GM23338 (cell line): ENCODE results near the gene NBAS. TPM values are rescaled to one million over a fixed set of nuclear protein-coding genes. Genes with fewer than 3 reads are reported as not detected.

Source experiments
- ATAC-seq: fragments of 200-7000 bp; cut with Tn5 transposase; 3 replicates; pipeline ENCODE4 v1.9.1; 2020
- DNase-seq: peaks from one replicate; pipeline ENCODE4 v3.0.0-alpha.2; 2015; ENCODE audit warnings: low spot score
- H2AFZ ChIP-seq: fragments of 200-600 bp; sonication (generic); 2 replicates; pipeline ENCODE4 v1.8.0; 2016; ENCODE audit warnings: antibody characterized with exemption, mild to moderate bottlenecking, moderate library complexity
- H3F3A ChIP-seq: fragments of 200-600 bp; sonication (generic); replicated peaks from 2 replicates; pipeline ENCODE4 v1.8.0; 2017; ENCODE audit warnings: antibody characterized with exemption, mixed run types, low read depth
- H3K27ac ChIP-seq: fragments of 200-600 bp; sonication (generic); 2 replicates; pipeline ENCODE4 v1.6.1; 2016; ENCODE audit warnings: low read depth
- H3K27me3 ChIP-seq: fragments of 200-600 bp; sonication (generic); 2 replicates; pipeline ENCODE4 v1.8.0; 2016; ENCODE audit warnings: mild to moderate bottlenecking, mixed run types, moderate library complexity; ENCODE audit not compliant: insufficient read depth
- H3K36me3 ChIP-seq: fragments of 200-600 bp; sonication (generic); 2 replicates; pipeline ENCODE4 v1.8.0; 2016; ENCODE audit warnings: mild to moderate bottlenecking; ENCODE audit not compliant: insufficient read depth
- H3K4me1 ChIP-seq: fragments of 200-600 bp; sonication (generic); 2 replicates; pipeline ENCODE4 v1.8.0; 2016; ENCODE audit warnings: mild to moderate bottlenecking, moderate library complexity; ENCODE audit not compliant: insufficient read depth
- H3K4me2 ChIP-seq: fragments of 200-600 bp; sonication (generic); 2 replicates; pipeline ENCODE4 v1.7.1; 2017; ENCODE audit warnings: mixed run types
- H3K4me3 ChIP-seq: fragments of 200-600 bp; sonication (generic); 2 replicates; pipeline ENCODE4 v1.6.1; 2016; ENCODE audit warnings: mixed run types
- H3K79me2 ChIP-seq: fragments of 200-600 bp; sonication (generic); replicated peaks from 2 replicates; pipeline ENCODE4 v1.8.0; 2017; ENCODE audit warnings: mild to moderate bottlenecking; ENCODE audit not compliant: insufficient read depth
- H3K9me2 ChIP-seq: fragments of 200-600 bp; sonication (generic); 2 replicates; pipeline ENCODE4 v1.8.0; 2017; ENCODE audit not compliant: insufficient read depth
- H4K20me1 ChIP-seq: fragments of 200-600 bp; sonication (generic); replicated peaks from 2 replicates; pipeline ENCODE4 v1.8.0; 2017; ENCODE audit warnings: mild to moderate bottlenecking; ENCODE audit not compliant: insufficient read depth
- H3K27ac Mint-ChIP-seq: 2 replicates; pipeline ENCODE4 v1.8.0; 2020; ENCODE audit warnings: inconsistent platforms, mild to moderate bottlenecking, moderate library complexity, mixed read lengths
- H3K27me3 Mint-ChIP-seq: 3 replicates; pipeline ENCODE4 v1.8.0; 2022; ENCODE audit warnings: low read depth, mild to moderate bottlenecking, moderate library complexity, mixed read lengths, inconsistent platforms; ENCODE audit not compliant: insufficient read depth, poor library complexity
- H3K36me3 Mint-ChIP-seq: 3 replicates; pipeline ENCODE4 v1.8.0; 2021; ENCODE audit warnings: low read depth, mild to moderate bottlenecking, inconsistent platforms, moderate library complexity, mixed read lengths
- H3K4me1 Mint-ChIP-seq: 3 replicates; pipeline ENCODE4 v1.8.0; 2020; ENCODE audit warnings: mild to moderate bottlenecking, inconsistent platforms, mixed read lengths
- H3K4me3 Mint-ChIP-seq: 3 replicates; pipeline ENCODE4 v1.8.0; 2021; ENCODE audit warnings: moderate library complexity, mild to moderate bottlenecking, inconsistent platforms, mixed read lengths
- H3K9me3 Mint-ChIP-seq: 3 replicates; pipeline ENCODE4 v1.8.0; 2020; ENCODE audit warnings: moderate library complexity, mild to moderate bottlenecking, inconsistent platforms, mixed read lengths
- CREB1 ChIP-seq: fragments of 250-450 bp; sonication (Bioruptor Pico); IDR thresholded peaks from 2 replicates; pipeline ENCODE4 v1.5.0; 2020; ENCODE audit warnings: low read depth, mild to moderate bottlenecking, moderate library complexity
- NANOG ChIP-seq: IDR thresholded peaks from 2 replicates; pipeline ENCODE4 v1.6.1; 2016; ENCODE audit warnings: antibody characterized with exemption, borderline replicate concordance
- ZNF114 ChIP-seq: fragments of 250-450 bp; sonication (Bioruptor Pico); IDR thresholded peaks from 2 replicates; pipeline ENCODE4 v1.5.0; 2020; ENCODE audit warnings: mild to moderate bottlenecking, moderate library complexity
- polyA plus RNA-seq: library from polyadenylated mRNA; unstranded; fragments of >200 nt; fragmentation: Nextera tagmentation; extraction: Ambion mirVana; gene quantifications from 2 replicates; pipeline ENCODE4 v1.2.1, GENCODE V29; 2016
- total RNA-seq: library from RNA; depleted of rRNA; stranded (reverse); fragments of >200 nt; shearing (Covaris generic); gene quantifications from 2 replicates; pipeline ENCODE4 v1.2.3, GENCODE V29; 2014
- TF ChIP-seq, protein P1 (sequence below): fragments of 250-450 bp; sonication (Bioruptor Pico); IDR thresholded peaks from 2 replicates; pipeline ENCODE4 v1.5.0; 2020; ENCODE audit warnings: mild to moderate bottlenecking, moderate library complexity
- TF ChIP-seq, protein P2 (sequence below): IDR thresholded peaks from one replicate; pipeline ENCODE4 v1.6.1; 2018; ENCODE audit warnings: antibody characterized with exemption; ENCODE audit not compliant: unreplicated experiment
- TF ChIP-seq, protein P3 (sequence below), 2 experiments: fragments of 200-600 bp in 1 of 2; sonication (generic) in 1 of 2; conservative IDR thresholded peaks; 2 replicates each; pipeline versions ENCODE4 v1.5.1 to v1.6.1; 2016 to 2017; ENCODE audit warnings: antibody characterized with exemption in 2 of 2, low read depth in 2 of 2, mild to moderate bottlenecking in 2 of 2, moderate library complexity in 1 of 2

Gene NBAS
- total and polyA plus RNA-seq, 2 experiments from 2014 or later = 24.8 to 38.9 TPM

DNA sequence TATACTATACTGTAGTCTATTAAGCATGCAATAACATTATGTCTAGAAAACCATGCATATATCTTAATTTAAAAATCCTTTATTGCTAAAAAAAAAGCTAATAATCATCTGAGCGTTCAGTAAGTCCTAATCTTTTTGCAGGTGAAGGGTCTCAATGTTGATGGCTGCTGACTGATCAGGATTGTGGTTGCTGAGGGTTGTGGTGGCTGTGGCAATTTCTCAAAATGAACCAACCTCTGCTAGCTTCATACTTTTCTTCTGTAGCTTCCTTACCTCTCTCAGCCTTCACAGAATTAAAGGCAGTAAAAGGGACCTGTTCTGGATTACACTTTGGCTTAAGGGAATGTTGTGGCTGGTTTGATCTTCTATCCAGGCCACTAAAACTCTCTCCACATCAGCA is 235.8 kb downstream of the NBAS start (continued):
- TF ChIP-seq, protein P1, sequence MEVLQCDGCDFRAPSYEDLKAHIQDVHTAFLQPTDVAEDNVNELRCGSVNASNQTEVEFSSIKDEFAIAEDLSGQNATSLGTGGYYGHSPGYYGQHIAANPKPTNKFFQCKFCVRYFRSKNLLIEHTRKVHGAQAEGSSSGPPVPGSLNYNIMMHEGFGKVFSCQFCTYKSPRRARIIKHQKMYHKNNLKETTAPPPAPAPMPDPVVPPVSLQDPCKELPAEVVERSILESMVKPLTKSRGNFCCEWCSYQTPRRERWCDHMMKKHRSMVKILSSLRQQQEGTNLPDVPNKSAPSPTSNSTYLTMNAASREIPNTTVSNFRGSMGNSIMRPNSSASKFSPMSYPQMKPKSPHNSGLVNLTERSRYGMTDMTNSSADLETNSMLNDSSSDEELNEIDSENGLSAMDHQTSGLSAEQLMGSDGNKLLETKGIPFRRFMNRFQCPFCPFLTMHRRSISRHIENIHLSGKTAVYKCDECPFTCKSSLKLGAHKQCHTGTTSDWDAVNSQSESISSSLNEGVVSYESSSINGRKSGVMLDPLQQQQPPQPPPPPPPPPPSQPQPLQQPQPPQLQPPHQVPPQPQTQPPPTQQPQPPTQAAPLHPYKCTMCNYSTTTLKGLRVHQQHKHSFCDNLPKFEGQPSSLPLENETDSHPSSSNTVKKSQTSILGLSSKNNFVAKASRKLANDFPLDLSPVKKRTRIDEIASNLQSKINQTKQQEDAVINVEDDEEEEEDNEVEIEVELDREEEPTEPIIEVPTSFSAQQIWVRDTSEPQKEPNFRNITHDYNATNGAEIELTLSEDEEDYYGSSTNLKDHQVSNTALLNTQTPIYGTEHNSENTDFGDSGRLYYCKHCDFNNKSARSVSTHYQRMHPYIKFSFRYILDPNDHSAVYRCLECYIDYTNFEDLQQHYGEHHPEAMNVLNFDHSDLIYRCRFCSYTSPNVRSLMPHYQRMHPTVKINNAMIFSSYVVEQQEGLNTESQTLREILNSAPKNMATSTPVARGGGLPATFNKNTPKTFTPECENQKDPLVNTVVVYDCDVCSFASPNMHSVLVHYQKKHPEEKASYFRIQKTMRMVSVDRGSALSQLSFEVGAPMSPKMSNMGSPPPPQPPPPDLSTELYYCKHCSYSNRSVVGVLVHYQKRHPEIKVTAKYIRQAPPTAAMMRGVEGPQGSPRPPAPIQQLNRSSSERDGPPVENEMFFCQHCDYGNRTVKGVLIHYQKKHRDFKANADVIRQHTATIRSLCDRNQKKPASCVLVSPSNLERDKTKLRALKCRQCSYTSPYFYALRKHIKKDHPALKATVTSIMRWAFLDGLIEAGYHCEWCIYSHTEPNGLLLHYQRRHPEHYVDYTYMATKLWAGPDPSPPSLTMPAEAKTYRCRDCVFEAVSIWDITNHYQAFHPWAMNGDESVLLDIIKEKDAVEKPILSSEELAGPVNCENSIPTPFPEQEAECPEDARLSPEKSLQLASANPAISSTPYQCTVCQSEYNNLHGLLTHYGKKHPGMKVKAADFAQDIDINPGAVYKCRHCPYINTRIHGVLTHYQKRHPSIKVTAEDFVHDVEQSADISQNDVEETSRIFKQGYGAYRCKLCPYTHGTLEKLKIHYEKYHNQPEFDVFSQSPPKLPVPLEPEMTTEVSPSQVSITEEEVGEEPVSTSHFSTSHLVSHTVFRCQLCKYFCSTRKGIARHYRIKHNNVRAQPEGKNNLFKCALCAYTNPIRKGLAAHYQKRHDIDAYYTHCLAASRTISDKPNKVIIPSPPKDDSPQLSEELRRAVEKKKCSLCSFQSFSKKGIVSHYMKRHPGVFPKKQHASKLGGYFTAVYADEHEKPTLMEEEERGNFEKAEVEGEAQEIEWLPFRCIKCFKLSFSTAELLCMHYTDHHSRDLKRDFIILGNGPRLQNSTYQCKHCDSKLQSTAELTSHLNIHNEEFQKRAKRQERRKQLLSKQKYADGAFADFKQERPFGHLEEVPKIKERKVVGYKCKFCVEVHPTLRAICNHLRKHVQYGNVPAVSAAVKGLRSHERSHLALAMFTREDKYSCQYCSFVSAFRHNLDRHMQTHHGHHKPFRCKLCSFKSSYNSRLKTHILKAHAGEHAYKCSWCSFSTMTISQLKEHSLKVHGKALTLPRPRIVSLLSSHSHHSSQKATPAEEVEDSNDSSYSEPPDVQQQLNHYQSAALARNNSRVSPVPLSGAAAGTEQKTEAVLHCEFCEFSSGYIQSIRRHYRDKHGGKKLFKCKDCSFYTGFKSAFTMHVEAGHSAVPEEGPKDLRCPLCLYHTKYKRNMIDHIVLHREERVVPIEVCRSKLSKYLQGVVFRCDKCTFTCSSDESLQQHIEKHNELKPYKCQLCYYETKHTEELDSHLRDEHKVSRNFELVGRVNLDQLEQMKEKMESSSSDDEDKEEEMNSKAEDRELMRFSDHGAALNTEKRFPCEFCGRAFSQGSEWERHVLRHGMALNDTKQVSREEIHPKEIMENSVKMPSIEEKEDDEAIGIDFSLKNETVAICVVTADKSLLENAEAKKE (CRISPR knock-in tag) = no peak
- no peak for TF ChIP-seq NANOG
- TF ChIP-seq ZNF114 (CRISPR knock-in tag) = no peak
- TF ChIP-seq, protein P2, sequence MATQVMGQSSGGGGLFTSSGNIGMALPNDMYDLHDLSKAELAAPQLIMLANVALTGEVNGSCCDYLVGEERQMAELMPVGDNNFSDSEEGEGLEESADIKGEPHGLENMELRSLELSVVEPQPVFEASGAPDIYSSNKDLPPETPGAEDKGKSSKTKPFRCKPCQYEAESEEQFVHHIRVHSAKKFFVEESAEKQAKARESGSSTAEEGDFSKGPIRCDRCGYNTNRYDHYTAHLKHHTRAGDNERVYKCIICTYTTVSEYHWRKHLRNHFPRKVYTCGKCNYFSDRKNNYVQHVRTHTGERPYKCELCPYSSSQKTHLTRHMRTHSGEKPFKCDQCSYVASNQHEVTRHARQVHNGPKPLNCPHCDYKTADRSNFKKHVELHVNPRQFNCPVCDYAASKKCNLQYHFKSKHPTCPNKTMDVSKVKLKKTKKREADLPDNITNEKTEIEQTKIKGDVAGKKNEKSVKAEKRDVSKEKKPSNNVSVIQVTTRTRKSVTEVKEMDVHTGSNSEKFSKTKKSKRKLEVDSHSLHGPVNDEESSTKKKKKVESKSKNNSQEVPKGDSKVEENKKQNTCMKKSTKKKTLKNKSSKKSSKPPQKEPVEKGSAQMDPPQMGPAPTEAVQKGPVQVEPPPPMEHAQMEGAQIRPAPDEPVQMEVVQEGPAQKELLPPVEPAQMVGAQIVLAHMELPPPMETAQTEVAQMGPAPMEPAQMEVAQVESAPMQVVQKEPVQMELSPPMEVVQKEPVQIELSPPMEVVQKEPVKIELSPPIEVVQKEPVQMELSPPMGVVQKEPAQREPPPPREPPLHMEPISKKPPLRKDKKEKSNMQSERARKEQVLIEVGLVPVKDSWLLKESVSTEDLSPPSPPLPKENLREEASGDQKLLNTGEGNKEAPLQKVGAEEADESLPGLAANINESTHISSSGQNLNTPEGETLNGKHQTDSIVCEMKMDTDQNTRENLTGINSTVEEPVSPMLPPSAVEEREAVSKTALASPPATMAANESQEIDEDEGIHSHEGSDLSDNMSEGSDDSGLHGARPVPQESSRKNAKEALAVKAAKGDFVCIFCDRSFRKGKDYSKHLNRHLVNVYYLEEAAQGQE = no peak

DNA sequence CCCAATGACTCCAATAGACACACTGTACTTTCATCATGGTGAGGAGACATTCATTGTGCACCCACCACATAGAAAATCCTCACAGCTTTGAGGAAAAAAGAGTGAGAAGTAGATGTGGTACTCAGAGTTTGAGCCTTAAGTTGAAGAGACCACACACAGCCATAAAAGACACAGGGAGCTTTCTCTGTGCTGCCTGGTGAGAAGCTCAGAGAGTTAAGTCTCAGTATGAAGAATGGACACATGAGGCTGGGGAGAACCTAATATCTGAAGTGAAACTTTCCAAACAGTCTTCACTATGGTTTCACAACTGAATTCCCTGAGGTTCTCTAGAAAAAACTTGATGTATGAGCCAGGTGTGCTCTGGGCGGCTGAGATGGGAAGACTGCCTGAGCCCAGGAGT is 237.9 kb downstream of the NBAS start:
- Mint-ChIP-seq H3K27me3 (no peaks in the 10 kb centered on the region), H3K4me1 (no peaks in the 10 kb centered on the region), H3K27ac (no peak overlapping the region), H3K4me3 (no peak overlapping the region), H3K36me3 (peaks cover 44% of the 10 kb centered on the region), H3K9me3 (peaks cover 12% of the 10 kb centered on the region)
- H2AFZ ChIP-seq = no peak overlapping the region
- H3K4me2 ChIP-seq = no peak overlapping the region
- no peaks in the 10 kb centered on the region for H3K4me1 ChIP-seq
- no peaks in the 10 kb centered on the region for H3F3A ChIP-seq
- H3K27ac ChIP-seq = no peak overlapping the region
- ATAC-seq (no peak), DNase-seq (no peak)
- no peaks in the 10 kb centered on the region for H3K79me2 ChIP-seq
- no peaks in the 10 kb centered on the region for H4K20me1 ChIP-seq
- no peaks in the 10 kb centered on the region for H3K9me2 ChIP-seq
- H3K27me3 ChIP-seq = no peaks in the 10 kb centered on the region
- H3K36me3 ChIP-seq = no peaks in the 10 kb centered on the region
- no peak overlapping the region for H3K4me3 ChIP-seq
- TF ChIP-seq CREB1 = no peak
- TF ChIP-seq, protein P3, sequence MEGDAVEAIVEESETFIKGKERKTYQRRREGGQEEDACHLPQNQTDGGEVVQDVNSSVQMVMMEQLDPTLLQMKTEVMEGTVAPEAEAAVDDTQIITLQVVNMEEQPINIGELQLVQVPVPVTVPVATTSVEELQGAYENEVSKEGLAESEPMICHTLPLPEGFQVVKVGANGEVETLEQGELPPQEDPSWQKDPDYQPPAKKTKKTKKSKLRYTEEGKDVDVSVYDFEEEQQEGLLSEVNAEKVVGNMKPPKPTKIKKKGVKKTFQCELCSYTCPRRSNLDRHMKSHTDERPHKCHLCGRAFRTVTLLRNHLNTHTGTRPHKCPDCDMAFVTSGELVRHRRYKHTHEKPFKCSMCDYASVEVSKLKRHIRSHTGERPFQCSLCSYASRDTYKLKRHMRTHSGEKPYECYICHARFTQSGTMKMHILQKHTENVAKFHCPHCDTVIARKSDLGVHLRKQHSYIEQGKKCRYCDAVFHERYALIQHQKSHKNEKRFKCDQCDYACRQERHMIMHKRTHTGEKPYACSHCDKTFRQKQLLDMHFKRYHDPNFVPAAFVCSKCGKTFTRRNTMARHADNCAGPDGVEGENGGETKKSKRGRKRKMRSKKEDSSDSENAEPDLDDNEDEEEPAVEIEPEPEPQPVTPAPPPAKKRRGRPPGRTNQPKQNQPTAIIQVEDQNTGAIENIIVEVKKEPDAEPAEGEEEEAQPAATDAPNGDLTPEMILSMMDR (conservative IDR thresholded peaks at IDR 0.05; ENCODE audit: low read depth in 2 of 2) = no peak
